H1 (cell line): Measurements from ENCODE around the gene MACROD2.

Experiments
- BACH1 ChIP-seq: IDR thresholded peaks from 2 replicates; pipeline ENCODE4 v1.6.1; 2012; ENCODE audit warnings: low read length, improper control_type of control experiment
- BRCA1 ChIP-seq: IDR thresholded peaks from 2 replicates; pipeline ENCODE4 v1.6.1; 2012; ENCODE audit warnings: low read depth, low read length, improper control_type of control experiment
- CTCF ChIP-seq, 3 experiments: IDR thresholded peaks; 1 replicate in 2 of 3; 2 replicates in 1 of 3; pipeline versions ENCODE4 v1.5.1 to v1.6.1; 2011; ENCODE audit warnings: low read length in 3 of 3, mild to moderate bottlenecking in 3 of 3, inconsistent platforms in 2 of 3, low read depth in 1 of 3, moderate library complexity in 1 of 3; ENCODE audit not compliant: insufficient read depth in 1 of 3; ENCODE audit errors: control extremely low read depth in 1 of 3
- EZH2 ChIP-seq: fragments of 200-600 bp; sonication (generic); IDR thresholded peaks from 2 replicates; pipeline ENCODE4 v1.7.1; 2012; ENCODE audit warnings: low read depth, mild to moderate bottlenecking, moderate library complexity, low read length, inconsistent platforms; ENCODE audit not compliant: severe bottlenecking
- JUN ChIP-seq: IDR thresholded peaks from 2 replicates; pipeline ENCODE4 v1.6.1; 2011; ENCODE audit warnings: low read depth, mild to moderate bottlenecking, improper control_type of control experiment, low read length
- POLR2A ChIP-seq, 2 experiments: IDR thresholded peaks; 1 replicate in 1 of 2; 2 replicates in 1 of 2; pipeline ENCODE4 v1.6.1; 2011; ENCODE audit warnings: low read depth in 2 of 2, low read length in 2 of 2, mild to moderate bottlenecking in 2 of 2; ENCODE audit errors: control extremely low read depth in 1 of 2
- POLR2AphosphoS5 ChIP-seq: IDR thresholded peaks from 2 replicates; pipeline ENCODE4 v1.6.1; 2011; ENCODE audit warnings: low read depth, low read length

- TF ChIP-seq BACH1 (no peak), JUN (no peak), POLR2A (IDR thresholded peaks at IDR 0.05; ENCODE audit: control extremely low read depth in 1 of 2, low read depth in 2 of 2, low read length in 2 of 2) (no peak), POLR2AphosphoS5 (no peak), CTCF (IDR thresholded peaks at IDR 0.05; ENCODE audit: control extremely low read depth in 1 of 3, insufficient read depth in 1 of 3, low read depth in 1 of 3, low read length in 3 of 3) (no peak), EZH2 (no peak), BRCA1 (no peak)
Measured at GRCh38 chr20:15163632-15164031, 1168.3 kb downstream of the MACROD2 start.
